ENCODE data around the gene DNAAF2.

Gene DNAAF2

GRCh38 chr14:49617852-49618519, 17.1 kb downstream of the DNAAF2 start:
- no peak overlapping the region for H3K4me3 ChIP-seq (ENCODE audit: low read depth, low read length)
- ChIA-PET POLR2A (interaction anchor here (1.0 kb wide), 1 partner anchor 15 kb away, joined by 7 read pairs; no protein-coding TSS in a partner anchor), CTCF (interaction anchor here (1.1 to 2.5 kb wide), 2 partner anchors 23 to 31 kb away, joined by 3 to 8 read pairs; partner anchors contain the start of gene RPS29)
- DNase-seq (ENCODE audit: low read depth, low spot score) = no peak
- no peak for TF ChIP-seq CTCF (IDR thresholded peaks at IDR 0.05; ENCODE audit: insufficient read depth, low read length, missing control alignments)

- POLR2A ChIA-PET = no interaction called here
- CTCF ChIA-PET = interaction anchor here (1.1 kb wide), 1 partner anchor 13 kb away, joined by 3 read pairs; no protein-coding TSS in a partner anchor
- no peak for TF ChIP-seq CTCF (IDR thresholded peaks at IDR 0.05; ENCODE audit: insufficient read depth, low read length, missing control alignments)
- no peak overlapping the region for H3K4me3 ChIP-seq (ENCODE audit: low read depth, low read length)
- DNase-seq (ENCODE audit: low read depth, low spot score) = no peak
Observed at GRCh38 chr14:49615776-49616175, 19.3 kb downstream of the DNAAF2 start.

GRCh38 chr14:49614196-49614595, 20.8 kb downstream of the DNAAF2 start:
- no peak overlapping the region for H3K4me3 ChIP-seq (ENCODE audit: low read depth, low read length)
- TF ChIP-seq CTCF (IDR thresholded peaks at IDR 0.05; ENCODE audit: insufficient read depth, low read length, missing control alignments) = no peak
- POLR2A ChIA-PET = no interaction called here
- no peak for DNase-seq (ENCODE audit: low read depth, low spot score)
- CTCF ChIA-PET = interaction anchor here (0.8 to 1.0 kb wide), 2 partner anchors 27 to 36 kb away, joined by 3 read pairs; no protein-coding TSS in a partner anchor

GRCh38 chr14:49612671-49613070, 22.4 kb downstream of the DNAAF2 start:
- CTCF ChIA-PET = interaction anchor here (1.4 to 1.7 kb wide), 2 partner anchors 8 to 26 kb away, joined by 4 to 6 read pairs; partner anchors contain the start of genes MGAT2 and RPL36AL
- TF ChIP-seq CTCF (IDR thresholded peaks at IDR 0.05; ENCODE audit: insufficient read depth, low read length, missing control alignments) = no peak
- H3K4me3 ChIP-seq (ENCODE audit: low read depth, low read length) = no peak overlapping the region
- POLR2A ChIA-PET = interaction anchor here (1.3 kb wide), 1 partner anchor 8 kb away, joined by 5 read pairs; the partner anchor contains the start of genes MGAT2 and RPL36AL
- no peak for DNase-seq (ENCODE audit: low read depth, low spot score)

- no peak for TF ChIP-seq CTCF (IDR thresholded peaks at IDR 0.05; ENCODE audit: insufficient read depth, low read length, missing control alignments)
- no peak for DNase-seq (ENCODE audit: low read depth, low spot score)
- no peak overlapping the region for H3K4me3 ChIP-seq (ENCODE audit: low read depth, low read length)
- ChIA-PET CTCF (interaction anchor here (1.1 to 1.7 kb wide), 3 partner anchors 8 to 25 kb away, joined by 4 to 6 read pairs (median 5); partner anchors contain the start of genes DNAAF2, MGAT2 and RPL36AL), POLR2A (interaction anchor here (1.3 kb wide), 1 partner anchor 8 kb away, joined by 5 read pairs; the partner anchor contains the start of genes MGAT2 and RPL36AL)
Observed at GRCh38 chr14:49612251-49612650, 22.8 kb downstream of the DNAAF2 start.

GRCh38 chr14:49607583-49607982, 27.5 kb downstream of the DNAAF2 start:
- ChIA-PET CTCF (no interaction called here), POLR2A (no interaction called here)
- TF ChIP-seq CTCF (IDR thresholded peaks at IDR 0.05; ENCODE audit: insufficient read depth, low read length, missing control alignments) = no peak
- DNase-seq (ENCODE audit: low read depth, low spot score) = no peak
- no peak overlapping the region for H3K4me3 ChIP-seq (ENCODE audit: low read depth, low read length)

All from AG04449 (cell line).